HG02763 (cell line): ENCODE measurements around the gene NQO2.
"Not testable (repeated sequence)": the region's sequence is repeated elsewhere in the genome, so short reads cannot be mapped to it uniquely, and the experiment has no call there.

Experiments
- ATAC-seq: cut with Tn5 transposase; IDR thresholded peaks from one replicate; pipeline ENCODE4 v1.9.1; 2021; ENCODE audit warnings: mild to moderate bottlenecking, moderate library complexity; ENCODE audit not compliant: unreplicated experiment

NQO2 gene

DNA sequence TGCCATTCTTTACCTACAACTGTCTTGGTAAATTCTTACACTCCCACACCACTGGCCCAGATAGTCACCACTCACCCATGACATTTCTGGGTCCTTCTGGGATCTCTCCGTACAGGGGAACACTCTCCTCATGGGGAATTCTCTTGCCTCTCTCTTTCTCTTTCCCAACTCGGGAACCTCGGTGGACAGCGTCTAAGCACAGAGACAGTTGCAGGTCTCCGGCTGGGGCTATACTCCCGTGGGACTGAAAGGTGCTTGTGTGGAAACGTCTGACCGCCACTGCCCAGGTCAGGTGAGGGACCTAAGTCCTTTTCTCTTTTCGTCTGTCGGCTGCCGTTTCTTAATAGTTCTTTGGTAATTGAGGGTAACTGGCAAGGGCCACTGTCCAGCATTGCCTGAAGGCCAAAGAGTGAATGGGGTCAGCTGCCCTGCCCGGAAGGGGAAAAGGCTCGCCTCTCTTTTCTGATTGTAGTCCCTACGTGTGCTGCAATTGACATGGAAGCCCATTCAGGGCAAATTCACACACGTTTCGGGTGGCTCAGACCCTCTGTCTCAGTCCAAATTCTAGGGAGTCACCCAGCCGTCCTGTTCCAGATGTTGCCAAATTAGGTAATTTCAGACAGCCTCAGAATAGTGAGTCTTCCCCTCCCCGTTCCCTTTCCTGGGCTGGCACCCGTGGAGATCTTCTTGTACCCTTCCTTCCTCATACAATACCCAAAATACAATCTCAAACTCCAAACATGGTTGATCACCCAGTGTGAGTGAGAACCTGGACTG is 37.4 kb downstream of the NQO2 start:
- ATAC-seq = no peak

DNA sequence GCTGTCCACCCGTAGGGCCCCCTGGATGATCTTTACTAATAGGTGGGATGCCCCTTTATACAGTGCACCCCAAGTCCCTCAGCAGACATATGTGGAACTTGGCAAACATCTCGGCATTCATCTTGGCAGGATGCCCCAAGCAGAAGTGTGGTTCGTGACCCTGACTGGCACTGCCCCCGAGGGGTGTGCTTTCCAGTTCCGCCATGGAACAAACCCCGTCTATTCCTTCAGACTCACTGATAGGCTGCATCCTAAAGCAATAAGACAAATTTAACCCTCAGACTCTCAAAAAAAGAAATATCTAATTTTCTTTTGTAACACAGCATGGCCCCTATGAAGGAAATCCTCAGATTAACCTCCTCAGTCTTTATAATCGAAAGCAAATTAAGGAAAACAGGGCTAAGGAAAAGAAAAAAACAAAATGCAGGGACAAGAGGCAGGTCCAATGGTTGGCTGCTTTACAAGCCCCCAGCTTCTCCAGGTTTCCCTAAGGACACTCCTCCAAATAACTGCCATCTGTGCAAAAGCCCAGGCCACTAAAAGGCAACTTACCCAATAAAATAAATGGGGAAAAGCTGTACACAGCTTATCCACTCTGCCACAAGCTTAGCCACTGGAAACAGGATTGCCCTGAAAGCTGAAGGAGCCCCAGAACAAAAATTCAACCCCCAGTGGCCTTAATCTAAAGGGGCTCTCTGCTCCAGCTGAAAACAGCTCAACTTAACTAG is 38.1 kb downstream of the NQO2 start:
- no peak for ATAC-seq

- ATAC-seq = no peak
These were observed 39.7 kb downstream of the NQO2 start for GRCh38 chr6:3039384-3039783.

- no peak for ATAC-seq
These were observed 41.5 kb downstream of the NQO2 start for GRCh38 chr6:3041147-3041546.

DNA sequence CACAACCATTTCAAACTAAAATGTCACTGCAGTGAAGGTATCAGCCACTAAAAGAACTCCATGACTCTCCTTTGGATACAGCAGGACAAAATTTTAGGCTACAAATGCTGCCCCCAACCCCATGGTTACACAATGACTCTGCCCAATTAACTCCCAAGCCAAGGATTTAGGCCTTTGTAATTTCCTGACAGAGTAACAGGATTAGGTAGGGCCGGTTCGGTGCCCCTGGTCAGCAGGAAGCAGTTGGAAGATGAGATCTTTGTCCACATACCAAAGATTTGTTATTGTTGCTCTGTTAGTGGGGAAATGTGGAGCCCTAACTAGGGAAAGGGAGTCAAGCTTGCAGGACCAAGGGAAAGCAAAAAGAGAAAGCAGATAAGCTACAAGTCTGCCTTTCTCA is 41.9 kb downstream of the NQO2 start:
- no peak for ATAC-seq

- no peak for ATAC-seq
These were observed 45.7 kb downstream of the NQO2 start for GRCh38 chr6:3045369-3045768.

DNA sequence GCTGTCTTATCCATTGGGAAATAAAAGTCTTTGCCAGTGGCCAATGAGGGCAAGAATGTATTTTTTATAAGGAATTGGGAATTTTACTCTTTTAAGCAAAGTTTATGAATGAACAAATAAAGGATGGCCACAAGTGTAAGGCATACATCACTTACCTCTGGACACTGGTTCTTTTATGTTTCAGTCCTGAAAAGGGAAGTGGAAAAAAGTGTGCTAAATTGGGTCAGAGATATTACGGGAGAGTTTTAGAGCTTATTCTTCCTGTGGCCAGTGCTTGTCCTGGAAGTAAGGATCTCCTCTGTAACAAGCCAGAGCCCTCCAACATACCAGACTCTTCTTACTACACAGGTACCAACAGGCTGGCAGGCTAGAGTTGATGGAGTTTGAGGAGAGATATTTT is 46.1 kb downstream of the NQO2 start:
- no peak for ATAC-seq

DNA sequence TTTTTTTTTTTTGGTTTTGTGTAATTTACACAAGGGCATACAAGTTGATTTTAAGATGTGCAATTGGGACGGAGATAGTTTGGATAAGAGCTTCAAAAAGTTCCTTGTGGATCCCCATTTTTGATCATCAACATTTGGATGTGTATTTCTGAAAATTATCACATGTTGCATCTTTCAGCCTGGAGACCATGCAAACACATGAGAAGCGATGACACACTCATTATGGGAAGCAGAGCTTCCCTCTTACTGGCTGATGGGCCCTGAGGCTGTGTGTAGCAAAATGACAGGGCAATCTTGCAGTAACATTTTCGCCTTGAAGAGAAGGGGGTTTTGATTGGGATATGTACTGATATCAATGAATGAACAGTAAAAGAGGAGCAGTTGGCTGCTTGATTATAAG is 46.6 kb downstream of the NQO2 start:
- no peak for ATAC-seq

DNA sequence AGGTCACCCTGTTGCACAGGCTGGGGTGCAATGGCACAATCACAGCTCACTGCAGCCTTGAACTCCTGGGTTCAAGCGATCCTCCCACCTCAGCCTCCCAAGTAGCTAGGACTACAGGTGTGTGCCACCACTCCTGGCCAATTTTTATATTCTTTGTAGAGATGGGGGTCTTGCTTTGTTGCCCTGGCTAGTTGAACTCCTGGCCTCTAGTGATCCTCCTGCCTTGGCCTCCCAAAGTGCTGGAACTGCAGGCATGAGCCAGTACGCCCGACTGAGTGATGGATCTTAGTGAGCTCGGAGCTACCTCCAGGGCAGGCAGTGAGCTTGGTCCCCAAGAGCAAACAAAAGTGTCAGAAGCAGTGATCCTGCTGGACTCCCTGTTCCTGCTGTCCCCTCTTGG is 48.3 kb downstream of the NQO2 start:
- ATAC-seq = not testable (repeated sequence)

- no peak for ATAC-seq
These were observed 53.0 kb downstream of the NQO2 start for GRCh38 chr6:3052481-3053230.

- ATAC-seq = no peak
These were observed 53.5 kb downstream of the NQO2 start for GRCh38 chr6:3053231-3053508.

DNA sequence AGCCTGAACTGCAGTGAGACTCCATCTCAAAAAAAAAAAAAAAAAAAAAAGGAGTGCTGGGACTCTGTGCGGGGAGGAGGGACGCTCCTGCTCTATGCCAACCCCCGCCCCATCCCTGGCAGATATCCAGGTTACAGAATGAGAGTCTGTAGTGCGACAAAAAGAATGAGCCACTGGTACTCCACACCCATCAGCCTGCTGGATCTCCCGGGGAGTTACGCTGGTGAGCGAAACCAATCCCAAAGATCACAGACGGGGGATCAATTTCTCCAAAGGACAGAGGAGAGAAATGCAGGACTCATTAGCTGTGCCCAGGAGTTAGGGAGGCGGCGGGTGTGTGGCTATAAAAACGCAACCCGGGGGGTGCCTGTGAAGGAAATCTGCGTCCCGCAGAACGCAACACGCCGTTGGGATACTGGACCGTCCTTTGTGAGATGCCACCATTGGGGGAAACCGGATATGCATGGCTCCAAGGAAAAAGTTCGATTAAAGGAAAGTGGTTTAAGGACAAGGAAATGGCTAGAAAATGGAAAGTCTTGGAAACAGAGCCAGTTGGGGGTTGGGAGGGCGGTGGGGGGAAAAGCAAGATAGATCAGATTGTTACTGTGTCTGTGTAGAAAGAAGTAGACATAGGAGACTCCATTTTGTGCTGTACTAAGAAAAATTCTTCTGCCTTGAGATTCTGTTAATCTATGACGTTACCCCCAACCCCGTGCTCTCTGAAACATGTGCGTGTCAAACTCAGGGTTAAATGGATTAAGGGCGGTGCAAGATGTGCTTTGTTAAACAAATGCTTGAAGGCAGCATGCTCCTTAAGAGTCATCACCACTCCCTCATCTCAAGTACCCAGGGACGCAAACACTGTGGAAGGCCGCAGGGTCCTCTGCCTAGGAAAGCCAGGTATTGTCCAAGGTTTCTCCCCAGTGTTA is 54.8 kb downstream of the NQO2 start:
- not testable (repeated sequence) for ATAC-seq

DNA sequence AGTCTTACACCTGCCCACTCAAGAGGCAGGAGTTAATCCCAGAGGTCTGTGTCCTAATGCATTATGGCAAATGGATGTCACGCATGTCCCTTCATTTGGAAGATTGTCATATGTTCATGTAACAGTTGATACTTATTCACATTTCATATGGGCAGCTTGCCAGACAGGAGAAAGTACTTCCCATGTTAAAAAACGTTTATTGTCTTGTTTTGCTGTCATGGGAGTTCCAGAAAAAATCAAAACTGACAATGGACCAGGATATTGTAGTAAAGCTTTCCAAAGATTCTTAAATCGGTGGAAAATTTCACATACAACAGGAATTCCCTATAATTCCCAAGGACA is 55.4 kb downstream of the NQO2 start:
- ATAC-seq = not testable (repeated sequence)

DNA sequence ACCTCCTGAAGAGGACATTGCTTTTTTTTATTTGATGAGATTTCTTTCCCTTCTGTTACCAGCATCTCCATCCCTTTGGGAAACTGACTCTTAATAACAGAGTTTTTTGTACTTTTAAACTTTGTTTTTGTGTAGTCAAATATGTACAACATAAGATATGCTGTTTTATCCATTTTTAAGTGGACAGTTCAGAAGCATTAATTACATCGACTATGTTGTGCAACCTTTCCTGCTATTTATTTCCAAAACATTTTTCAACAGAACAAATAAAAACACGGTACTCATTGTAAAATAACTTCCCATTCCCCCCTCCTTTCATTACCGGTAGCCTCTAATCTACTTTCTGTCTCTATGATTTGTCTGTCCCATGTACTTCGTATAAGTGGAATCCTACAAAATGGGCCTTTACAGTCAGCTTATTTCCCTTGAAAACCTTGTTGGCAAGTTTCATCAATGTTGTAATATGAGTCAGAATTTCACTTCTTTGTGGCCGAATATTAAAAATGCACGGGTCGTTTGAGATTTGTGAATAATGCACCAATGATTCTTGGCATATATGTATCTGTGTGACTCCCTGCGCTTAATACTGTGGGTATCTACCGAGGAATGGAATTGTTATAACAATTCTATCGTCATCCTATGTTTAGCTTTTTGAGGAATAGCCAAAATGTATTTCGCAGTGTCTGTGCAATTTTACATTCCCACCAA is 57.5 kb downstream of the NQO2 start:
- ATAC-seq = no peak

GRCh38 chr6:3058957-3059356 is 59.3 kb downstream of the NQO2 start:
- no peak for ATAC-seq

DNA sequence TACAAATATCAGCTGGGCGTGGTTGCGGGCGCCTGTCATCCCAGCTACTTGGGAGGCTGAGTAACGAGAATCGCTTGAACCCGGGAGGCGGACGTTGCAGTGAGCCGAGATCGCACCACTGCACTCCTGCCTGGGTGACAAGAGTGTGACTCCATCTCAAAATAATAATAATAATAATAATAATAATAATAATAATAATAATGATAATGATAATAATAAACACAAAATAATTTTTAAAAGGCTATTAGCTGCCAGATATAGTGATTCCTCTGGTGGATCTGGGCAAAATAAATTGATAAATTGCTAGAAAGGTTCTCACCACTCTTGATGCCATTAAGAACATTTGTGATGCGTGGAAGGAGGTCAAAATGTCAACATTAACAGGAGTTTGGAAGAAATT is 60.4 kb downstream of the NQO2 start:
- not testable (repeated sequence) for ATAC-seq

- ATAC-seq = no peak
These were observed 61.8 kb downstream of the NQO2 start for GRCh38 chr6:3061501-3061941.

- not testable (repeated sequence) for ATAC-seq
These were observed 63.6 kb downstream of the NQO2 start for GRCh38 chr6:3063340-3063732.

- peak; percentile 56 for ATAC-seq
These were observed 64.3 kb downstream of the NQO2 start for GRCh38 chr6:3063733-3064700.
